Effector CD4-positive, alpha-beta T cell (primary cell): ENCODE results near the gene TGM2.

Source experiments
- DNase-seq: peaks from one replicate; pipeline ENCODE4 v3.0.0-alpha.2; 2020

Gene TGM2

GRCh38 chr20:38175304-38176180 lies 10.5 kb upstream of the TGM2 start:
- DNase-seq, result no peak

GRCh38 chr20:38173237-38174156 lies 8.4 kb upstream of the TGM2 start:
- no peak for DNase-seq

DNA sequence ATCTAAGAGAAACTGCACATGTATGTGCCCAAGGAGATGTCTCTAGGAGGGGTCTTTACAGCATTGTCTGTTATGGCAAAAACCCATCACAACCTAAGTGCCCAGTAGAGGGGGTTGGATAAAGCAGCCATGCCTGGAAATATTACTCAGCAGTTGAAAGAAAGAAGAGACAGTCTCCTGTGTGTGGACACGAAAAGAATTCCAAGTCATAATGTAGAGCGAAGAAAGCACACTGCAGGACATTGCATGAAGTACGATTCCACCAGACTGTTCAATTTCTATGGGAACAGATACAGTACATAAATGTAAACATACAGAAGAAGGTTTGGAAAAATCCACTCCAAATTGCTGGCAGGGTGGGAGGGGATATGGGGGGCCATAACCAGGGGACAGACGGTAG lies 7.3 kb upstream of the TGM2 start:
- no peak for DNase-seq

GRCh38 chr20:38171675-38172043 lies 6.6 kb upstream of the TGM2 start:
- no peak for DNase-seq

DNA sequence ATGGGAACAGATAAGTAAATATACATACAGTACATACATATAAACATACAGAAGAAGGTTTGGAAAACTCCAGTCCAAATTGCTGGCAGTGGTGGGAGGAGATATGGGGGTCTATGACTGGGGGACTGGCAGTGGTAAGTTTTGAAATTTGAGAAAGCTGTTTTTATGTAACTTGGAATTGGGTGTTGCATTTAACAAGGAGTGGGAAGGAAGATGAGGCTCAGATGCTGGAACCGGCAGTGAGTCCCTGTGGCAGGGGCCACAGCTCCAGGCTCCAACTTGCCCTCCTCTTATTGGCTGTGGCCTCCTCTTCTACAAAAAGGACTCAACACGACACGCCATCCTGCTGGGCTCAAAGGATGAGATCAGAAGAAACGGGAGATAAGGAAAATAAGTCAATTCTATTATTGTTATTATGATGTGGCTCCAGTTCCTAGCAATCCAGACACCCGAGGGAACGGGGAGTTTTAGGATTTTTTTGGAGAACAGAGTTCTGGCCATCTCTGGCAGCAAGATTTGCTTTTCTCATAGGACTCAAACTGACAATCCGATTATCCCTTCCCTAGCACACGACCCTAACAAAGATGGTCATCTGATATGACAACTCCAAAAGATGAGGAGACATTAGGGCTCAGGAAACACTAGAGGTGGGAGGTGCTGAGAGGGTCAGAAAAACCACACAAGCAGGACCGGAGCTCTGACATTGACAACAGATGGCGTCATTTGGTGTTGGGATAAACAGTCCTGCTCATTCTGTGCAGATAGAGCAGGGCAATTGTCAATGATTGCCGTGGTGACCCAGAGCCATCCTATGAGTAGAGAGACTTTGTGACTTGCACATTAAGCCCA lies 6.0 kb upstream of the TGM2 start:
- DNase-seq, result no peak

GRCh38 chr20:38170219-38170825 lies 5.3 kb upstream of the TGM2 start:
- DNase-seq, result no peak

DNA sequence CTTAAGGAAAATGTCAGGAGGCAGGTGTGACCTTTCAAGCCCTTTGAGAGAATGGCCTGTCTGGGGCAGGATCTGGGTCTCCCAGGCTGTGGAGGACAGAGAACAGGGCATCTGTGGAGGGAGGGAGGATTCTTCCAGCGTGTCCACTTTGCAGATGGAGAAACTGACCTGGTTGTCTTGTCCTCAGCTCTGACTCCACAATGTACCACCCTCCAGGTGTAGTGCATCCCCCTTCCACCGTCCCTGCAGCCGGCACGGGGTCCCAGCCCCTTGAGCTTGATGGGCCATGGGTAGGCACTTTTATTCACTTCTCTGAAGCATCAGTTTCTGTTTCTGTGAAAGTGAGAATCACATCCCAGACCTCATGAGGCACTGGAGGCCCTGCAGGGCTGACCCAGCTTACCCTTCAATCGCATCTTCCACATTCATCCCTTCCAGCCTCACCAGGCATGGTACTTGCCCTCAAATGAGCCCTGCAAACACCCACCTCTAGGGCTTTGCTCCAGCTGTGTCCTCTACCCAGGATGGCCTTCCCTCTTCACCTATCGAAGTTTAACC lies 4.6 kb upstream of the TGM2 start:
- DNase-seq, result no peak

DNA sequence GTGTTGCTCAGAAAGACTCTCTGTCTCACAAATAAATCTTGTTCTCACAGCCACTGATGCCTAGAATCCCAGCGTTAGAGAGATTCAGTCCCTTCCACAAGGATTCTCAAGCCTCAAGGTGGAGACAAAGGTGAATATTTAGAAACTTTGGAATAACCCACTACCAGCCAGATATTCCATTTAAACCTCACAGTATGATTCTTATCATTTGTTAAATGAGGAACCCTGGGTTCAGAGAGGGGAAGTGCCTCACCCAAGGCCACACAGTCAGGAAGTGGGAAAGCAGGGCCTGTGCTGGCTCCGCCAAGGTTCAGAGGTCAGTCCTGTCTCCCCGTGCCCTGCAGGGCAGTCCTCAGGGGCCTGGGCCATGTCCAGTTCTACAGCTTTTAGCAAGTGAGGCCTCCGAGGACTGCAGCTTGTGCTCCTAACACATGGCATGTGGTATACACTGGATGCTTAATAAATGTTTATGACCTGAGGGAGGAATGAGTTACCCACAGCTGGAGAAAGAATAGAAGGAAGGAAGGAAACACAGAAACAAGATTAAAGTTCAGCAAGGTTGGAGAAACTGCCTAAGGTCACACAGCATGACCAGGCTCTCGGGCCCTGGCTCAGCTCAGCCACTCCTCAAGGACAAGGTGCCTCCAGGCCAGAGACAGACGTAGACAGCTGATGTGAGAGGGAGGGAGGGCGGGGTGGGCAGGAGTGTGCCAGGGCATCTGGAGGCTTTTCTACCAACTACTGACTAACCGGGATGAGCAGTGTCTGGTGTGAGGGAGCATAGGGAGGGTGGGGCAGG lies 3.9 kb upstream of the TGM2 start:
- DNase-seq, result no peak

- DNase-seq, result no peak
These were observed 3.0 kb upstream of the TGM2 start for GRCh38 chr20:38167851-38168760.

DNA sequence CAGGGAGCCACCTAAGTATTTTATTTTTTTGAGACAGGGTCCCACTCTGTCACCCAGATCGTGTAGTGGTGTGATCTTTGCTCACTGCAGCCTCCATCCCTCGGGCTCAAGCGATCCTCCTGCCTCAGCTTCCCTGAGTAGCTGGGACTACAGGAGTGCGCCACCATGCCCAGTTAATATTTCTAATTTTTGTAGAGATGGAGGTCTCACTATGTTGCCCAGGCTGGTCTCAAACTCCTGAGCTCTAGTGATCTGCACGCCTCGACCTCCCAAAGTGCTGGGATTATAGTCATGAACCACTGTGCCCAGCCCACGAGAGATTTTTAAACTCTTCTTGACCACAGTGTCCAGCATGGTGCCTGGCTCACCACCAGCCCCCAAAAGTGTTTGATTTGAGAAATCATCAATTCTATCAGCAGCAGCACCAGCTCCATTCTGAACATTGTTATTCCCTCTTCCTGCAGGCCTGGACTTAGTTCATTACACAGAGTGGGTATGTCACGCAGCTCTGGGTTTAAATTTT lies 2.3 kb upstream of the TGM2 start:
- DNase-seq, result no peak

DNA sequence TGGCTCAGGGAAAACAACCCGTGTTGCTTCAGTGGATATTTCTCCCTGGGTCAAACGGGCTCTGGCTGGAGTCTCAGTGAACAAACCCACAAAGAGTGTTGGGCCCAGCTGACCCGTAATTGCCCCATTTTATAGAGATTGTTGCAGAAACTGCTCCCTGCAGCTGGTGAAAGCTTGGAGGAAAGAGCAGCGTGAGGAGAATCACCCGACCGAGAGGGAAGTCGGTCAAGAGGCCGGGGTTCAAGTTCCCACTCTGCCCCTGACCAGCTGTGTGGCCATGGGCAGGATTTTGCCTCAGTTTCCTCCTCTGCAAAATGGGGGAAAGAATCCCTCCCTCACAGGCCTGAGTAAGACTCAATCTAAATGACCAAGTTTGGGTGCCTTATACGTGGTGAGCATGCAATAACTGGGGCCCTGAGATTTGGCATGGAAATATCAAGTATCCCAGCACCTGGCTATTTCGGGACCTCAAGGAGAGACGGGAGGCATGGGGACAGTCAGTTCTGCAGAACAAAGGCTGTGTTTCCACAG lies 1.7 kb upstream of the TGM2 start:
- no peak for DNase-seq

DNA sequence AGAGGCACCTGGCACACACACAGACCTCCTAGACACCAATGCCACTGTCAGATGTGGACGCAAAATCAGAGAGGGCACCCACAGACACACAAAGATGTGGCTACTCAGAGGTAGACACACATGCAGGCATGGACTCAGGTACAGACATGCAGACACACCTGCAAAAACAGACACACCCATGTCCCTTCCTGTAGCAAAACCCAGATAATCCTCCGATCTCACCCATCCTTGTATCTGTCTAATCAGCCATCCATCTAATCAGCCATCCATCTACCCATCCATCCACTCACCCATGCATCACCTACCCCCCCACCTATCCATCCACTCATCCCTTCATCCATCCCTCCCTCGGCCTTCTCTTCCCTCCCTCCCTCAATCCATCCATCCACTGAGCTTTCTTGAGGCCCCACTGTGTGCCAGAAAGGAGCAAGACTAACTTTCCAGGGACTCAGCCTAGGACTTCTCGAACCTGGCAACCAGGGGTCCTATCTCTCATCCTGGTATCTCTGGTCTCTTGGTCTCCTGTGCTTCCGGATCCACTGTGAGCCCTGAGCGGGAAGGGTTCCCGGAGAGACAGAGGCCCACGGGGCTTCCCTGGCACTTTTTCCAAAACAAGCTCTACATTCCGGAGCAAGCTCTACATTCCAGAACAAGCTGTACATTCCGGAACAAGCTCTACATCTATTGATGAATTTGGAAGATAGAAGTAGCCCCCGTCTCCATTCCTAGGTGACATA lies 1.1 kb upstream of the TGM2 start:
- no peak for DNase-seq

- no peak for DNase-seq
These were observed 414 bp downstream of the TGM2 start for GRCh38 chr20:38164624-38165088.

- no peak for DNase-seq
These were observed 1.0 kb downstream of the TGM2 start for GRCh38 chr20:38164069-38164468.

DNA sequence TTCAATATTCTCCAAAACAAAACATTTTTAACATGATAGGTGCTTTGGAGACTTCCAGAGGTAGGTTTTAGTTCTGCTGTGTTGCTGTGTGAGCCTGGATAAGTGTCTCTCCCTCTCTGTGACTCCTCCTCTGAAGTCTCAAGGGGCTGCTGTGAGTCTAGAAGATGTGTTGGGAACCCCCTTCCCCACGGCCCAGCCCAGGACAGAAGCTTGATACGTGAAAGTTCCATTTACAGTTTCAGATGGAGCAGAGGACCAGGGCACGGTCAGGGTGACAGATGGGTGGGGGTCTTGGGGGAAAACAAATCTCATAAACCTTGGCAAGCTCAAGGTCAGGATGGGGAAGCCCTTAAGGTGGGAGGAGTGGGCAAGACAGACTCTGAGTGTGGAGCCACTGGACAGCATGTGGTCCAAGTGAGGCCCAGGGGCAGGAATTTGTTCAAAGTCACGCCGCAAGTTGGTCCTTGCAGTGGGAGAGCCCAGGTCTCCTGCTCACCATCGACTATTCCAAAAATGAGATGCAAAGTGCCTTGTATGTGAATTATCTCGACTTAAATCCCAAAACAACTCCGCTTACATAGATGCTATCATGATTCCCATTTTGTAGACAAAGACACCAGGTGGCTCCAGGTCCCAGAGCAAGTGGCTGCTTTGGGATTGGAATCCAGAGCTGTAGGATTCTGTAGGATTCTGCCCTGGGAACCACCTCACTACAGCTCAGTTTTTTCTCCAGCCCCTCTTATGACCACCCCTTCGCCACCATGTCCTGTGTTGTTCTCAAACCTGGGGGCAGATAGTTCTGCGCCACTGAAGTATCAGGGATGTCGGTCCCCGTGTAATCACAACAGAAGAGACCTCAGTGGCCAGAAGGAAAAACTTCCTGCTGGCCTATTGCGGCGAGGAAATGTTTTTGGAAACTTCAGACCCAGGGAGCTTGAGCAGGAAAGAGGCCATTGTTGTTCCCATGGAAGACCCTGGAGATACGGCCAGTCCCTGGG lies 1.9 kb downstream of the TGM2 start:
- no peak for DNase-seq

GRCh38 chr20:38162149-38162548 lies 2.9 kb downstream of the TGM2 start:
- no peak for DNase-seq

DNA sequence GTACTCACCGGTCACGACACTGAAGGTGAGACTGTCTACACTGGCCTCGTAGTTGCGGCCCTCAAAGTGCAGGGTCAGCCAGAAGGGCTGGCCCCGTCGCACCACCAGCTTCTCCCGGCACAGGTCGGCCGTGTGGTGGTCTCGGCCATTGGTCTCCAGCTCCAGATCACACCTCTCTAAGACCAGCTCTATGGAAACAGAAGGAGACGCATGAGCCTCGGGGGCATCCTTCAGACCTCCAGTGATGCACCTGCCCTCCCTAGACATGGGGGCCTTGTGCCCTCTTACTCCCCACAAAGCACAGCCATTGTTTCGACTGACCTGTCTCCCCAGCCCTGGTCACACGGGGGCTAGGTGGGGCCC lies 3.7 kb downstream of the TGM2 start:
- no peak for DNase-seq
